Panc1 (cell line): Measurements from ENCODE around the gene SPATS2L. TPM values are rescaled to one million over a fixed set of nuclear protein-coding genes. Genes with fewer than 3 reads are reported as not detected.

ENCODE experiments used
- ATAC-seq: fragments of 200-7000 bp; cut with Tn5 transposase; 2 replicates; pipeline ENCODE4 v1.9.1; 2020; ENCODE audit warnings: mild to moderate bottlenecking, moderate library complexity
- BruUV-seq: library from RNA; stranded (reverse); fragments of 400-500 nt; replicated peaks from 2 replicates; lab custom pipeline; 2021; lab: Mats Ljungman, UMichigan
- CTCF ChIA-PET: fragments of 300-600 bp; sonication (Branson Sonifier 250); formaldehyde crosslinking; loops from one replicate; lab custom pipeline; 2022; ENCODE audit warnings: antibody characterized with exemption; lab: Charles Lee
- POLR2A ChIA-PET: fragments of 300-600 bp; sonication (Branson Sonifier 250); formaldehyde crosslinking; loops from one replicate; lab custom pipeline; 2022; ENCODE audit warnings: antibody characterized with exemption; lab: Charles Lee
- DNase-seq: peaks from one replicate; pipeline ENCODE4 v3.0.0-alpha.2; 2010; ENCODE audit warnings: low read depth, low spot score
- H3K27ac ChIP-seq: 2 replicates; pipeline ENCODE4 v1.5.1; 2011; ENCODE audit warnings: mild to moderate bottlenecking, low read length, inconsistent platforms
- H3K27me3 ChIP-seq: fragments of 200-500 bp; sonication (Bioruptor generic); 2 replicates; pipeline ENCODE4 v1.6.0; 2014; ENCODE audit warnings: low read length, inconsistent platforms; ENCODE audit not compliant: control insufficient read depth, insufficient read depth
- H3K36me3 ChIP-seq: fragments of 200-500 bp; sonication (Bioruptor generic); 2 replicates; pipeline ENCODE4 v1.5.1; 2014; ENCODE audit warnings: inconsistent platforms, mild to moderate bottlenecking, low read length, moderate library complexity; ENCODE audit not compliant: control insufficient read depth, insufficient read depth
- H3K4me1 ChIP-seq: 2 replicates; pipeline ENCODE4 v1.5.1; 2011; ENCODE audit warnings: inconsistent platforms, mild to moderate bottlenecking, low read length, moderate library complexity; ENCODE audit not compliant: control insufficient read depth, insufficient read depth
- H3K4me3 ChIP-seq, 2 experiments: 2 replicates each; pipeline ENCODE4 v1.5.1; 2011 to 2012; ENCODE audit warnings: low read depth in 2 of 2, low read length in 2 of 2, mild to moderate bottlenecking in 2 of 2, inconsistent platforms in 1 of 2, moderate library complexity in 1 of 2
- H3K9me3 ChIP-seq: fragments of 200-500 bp; sonication (Bioruptor generic); 2 replicates; pipeline ENCODE4 v1.5.1; 2014; ENCODE audit warnings: low read depth, mild to moderate bottlenecking, inconsistent platforms, low read length, moderate library complexity; ENCODE audit not compliant: control insufficient read depth, insufficient read depth
- POLR2AphosphoS5 ChIP-seq: IDR thresholded peaks from 2 replicates; pipeline ENCODE4 v1.6.1; 2012; ENCODE audit warnings: mild to moderate bottlenecking, low read depth, low read length, moderate library complexity
- SIN3A ChIP-seq: IDR thresholded peaks from 2 replicates; pipeline ENCODE4 v1.6.1; 2012; ENCODE audit warnings: low read depth, mild to moderate bottlenecking, low read length, moderate library complexity, borderline replicate concordance; ENCODE audit not compliant: insufficient read depth
- TCF7L2 ChIP-seq: IDR thresholded peaks from 2 replicates; pipeline ENCODE4 v1.6.1; 2011; ENCODE audit warnings: mild to moderate bottlenecking, low read depth, low read length, inconsistent platforms
- in situ Hi-C: cut with HindIII; loops from 2 replicates; pipeline ENCODE4 v1.10.0; 2016; ENCODE audit warnings: low sequenced_read_pairs, low pct_unique_long_range_greater_than_20kb
- intact Hi-C: fragments of 100-400 bp; cut with micrococcal nuclease; formaldehyde crosslinking; loops from one replicate; pipeline ENCODE4 v1.10.0; 2022; ENCODE audit not compliant: unreplicated experiment
- total RNA-seq: library from RNA; stranded (reverse); gene quantifications from one replicate; pipeline ENCODE4 v1.2.1, GENCODE V29; 2021; ENCODE audit not compliant: unreplicated experiment
- TF ChIP-seq, protein P1 (sequence below), 2 experiments: IDR thresholded peaks; 2 replicates each; pipeline ENCODE4 v1.6.1; 2011 to 2012; ENCODE audit warnings: low read depth in 2 of 2, control low read depth in 1 of 2, low read length in 1 of 2, mild to moderate bottlenecking in 1 of 2, moderate library complexity in 1 of 2; ENCODE audit not compliant: insufficient read depth in 1 of 2
- TF ChIP-seq, protein P2 (sequence below): fragments of 450-650 bp; IDR thresholded peaks from 2 replicates; pipeline ENCODE4 v1.5.1; 2017; ENCODE audit warnings: mild to moderate bottlenecking

The SPATS2L gene
- total RNA-seq, 1 experiment from 2014 or later = 282 TPM

DNA sequence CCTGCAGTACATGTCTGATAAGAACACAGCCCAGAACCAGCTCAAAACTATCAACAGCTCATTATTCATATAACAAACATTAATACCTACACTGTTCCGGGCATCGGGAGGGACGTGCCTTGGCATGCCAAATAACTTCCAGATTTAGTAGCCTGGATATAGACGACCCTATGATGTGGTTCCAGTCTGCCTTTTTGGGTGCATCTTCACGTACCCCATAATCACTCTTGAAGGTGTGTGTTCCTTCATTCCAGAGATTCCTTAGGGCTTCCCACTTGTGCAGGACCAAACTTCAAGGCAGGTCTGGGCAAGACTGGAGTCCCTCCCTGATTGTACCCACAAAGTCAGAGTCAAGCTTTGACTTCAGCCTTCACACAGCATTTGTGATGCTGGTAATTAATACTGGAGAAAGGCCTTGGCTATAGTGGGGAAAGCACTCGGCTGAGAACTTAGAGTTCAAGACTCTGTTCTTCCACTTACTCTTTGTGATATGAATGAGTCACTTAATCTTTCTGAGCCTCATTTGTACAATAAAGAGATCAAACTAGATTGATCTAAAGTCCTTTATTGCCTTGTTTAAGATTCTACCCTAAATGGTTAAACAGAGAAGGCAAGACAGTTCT is 27.7 kb upstream of the SPATS2L start:
- CTCF ChIA-PET = no interaction called here
- BruUV-seq = no TSS peak

DNA sequence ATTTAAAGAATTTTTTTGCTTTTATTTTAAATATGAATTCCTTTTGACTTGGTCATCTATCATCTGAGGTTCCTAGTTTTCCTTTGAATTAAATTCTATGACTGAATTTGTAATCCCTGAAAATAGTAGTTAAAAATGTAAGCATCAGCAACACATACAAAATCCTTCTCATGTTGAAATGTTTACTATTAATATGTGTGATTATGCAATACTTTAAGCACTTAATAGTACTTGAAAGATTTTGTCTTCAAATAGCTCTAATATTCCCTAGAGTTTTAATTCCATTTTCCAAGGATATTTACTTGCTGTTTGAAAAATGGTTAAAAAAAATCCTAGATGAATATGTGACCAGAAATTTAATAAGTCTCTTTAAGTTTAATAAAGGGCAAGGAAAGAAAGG is 26.6 kb upstream of the SPATS2L start:
- POLR2A ChIA-PET = no interaction called here
- ATAC-seq (no peak), DNase-seq (no peak)
- H3K27ac ChIP-seq = no peak overlapping the region
- H3K9me3 ChIP-seq = no peaks in the 10 kb centered on the region
- H3K36me3 ChIP-seq = no peaks in the 10 kb centered on the region
- H3K27me3 ChIP-seq = no peaks in the 10 kb centered on the region
- no peak for TF ChIP-seq TCF7L2
- TF ChIP-seq, protein P1, sequence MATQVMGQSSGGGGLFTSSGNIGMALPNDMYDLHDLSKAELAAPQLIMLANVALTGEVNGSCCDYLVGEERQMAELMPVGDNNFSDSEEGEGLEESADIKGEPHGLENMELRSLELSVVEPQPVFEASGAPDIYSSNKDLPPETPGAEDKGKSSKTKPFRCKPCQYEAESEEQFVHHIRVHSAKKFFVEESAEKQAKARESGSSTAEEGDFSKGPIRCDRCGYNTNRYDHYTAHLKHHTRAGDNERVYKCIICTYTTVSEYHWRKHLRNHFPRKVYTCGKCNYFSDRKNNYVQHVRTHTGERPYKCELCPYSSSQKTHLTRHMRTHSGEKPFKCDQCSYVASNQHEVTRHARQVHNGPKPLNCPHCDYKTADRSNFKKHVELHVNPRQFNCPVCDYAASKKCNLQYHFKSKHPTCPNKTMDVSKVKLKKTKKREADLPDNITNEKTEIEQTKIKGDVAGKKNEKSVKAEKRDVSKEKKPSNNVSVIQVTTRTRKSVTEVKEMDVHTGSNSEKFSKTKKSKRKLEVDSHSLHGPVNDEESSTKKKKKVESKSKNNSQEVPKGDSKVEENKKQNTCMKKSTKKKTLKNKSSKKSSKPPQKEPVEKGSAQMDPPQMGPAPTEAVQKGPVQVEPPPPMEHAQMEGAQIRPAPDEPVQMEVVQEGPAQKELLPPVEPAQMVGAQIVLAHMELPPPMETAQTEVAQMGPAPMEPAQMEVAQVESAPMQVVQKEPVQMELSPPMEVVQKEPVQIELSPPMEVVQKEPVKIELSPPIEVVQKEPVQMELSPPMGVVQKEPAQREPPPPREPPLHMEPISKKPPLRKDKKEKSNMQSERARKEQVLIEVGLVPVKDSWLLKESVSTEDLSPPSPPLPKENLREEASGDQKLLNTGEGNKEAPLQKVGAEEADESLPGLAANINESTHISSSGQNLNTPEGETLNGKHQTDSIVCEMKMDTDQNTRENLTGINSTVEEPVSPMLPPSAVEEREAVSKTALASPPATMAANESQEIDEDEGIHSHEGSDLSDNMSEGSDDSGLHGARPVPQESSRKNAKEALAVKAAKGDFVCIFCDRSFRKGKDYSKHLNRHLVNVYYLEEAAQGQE (IDR thresholded peaks at IDR 0.05; ENCODE audit: insufficient read depth in 1 of 2, low read depth in 2 of 2, low read length in 1 of 2) = no peak
- in situ Hi-C loops = no loop called here
- CTCF ChIA-PET = no interaction called here
- intact Hi-C loops = no loop called here
- H3K4me1 ChIP-seq = no peaks in the 10 kb centered on the region
- no TSS peak for BruUV-seq
- no peak overlapping the region for H3K4me3 ChIP-seq

More for the DNA sequence above, 27.7 kb upstream of the SPATS2L start:
- intact Hi-C loops (no loop called here), in situ Hi-C loops (no loop called here)
- no peaks in the 10 kb centered on the region for H3K9me3 ChIP-seq
- TF ChIP-seq, protein P1 (IDR thresholded peaks at IDR 0.05; ENCODE audit: insufficient read depth in 1 of 2, low read depth in 2 of 2, low read length in 1 of 2) = no peak
- no peak for TF ChIP-seq TCF7L2
- no peak for TF ChIP-seq SIN3A
- TF ChIP-seq, protein P2, sequence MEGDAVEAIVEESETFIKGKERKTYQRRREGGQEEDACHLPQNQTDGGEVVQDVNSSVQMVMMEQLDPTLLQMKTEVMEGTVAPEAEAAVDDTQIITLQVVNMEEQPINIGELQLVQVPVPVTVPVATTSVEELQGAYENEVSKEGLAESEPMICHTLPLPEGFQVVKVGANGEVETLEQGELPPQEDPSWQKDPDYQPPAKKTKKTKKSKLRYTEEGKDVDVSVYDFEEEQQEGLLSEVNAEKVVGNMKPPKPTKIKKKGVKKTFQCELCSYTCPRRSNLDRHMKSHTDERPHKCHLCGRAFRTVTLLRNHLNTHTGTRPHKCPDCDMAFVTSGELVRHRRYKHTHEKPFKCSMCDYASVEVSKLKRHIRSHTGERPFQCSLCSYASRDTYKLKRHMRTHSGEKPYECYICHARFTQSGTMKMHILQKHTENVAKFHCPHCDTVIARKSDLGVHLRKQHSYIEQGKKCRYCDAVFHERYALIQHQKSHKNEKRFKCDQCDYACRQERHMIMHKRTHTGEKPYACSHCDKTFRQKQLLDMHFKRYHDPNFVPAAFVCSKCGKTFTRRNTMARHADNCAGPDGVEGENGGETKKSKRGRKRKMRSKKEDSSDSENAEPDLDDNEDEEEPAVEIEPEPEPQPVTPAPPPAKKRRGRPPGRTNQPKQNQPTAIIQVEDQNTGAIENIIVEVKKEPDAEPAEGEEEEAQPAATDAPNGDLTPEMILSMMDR = no peak
- TF ChIP-seq POLR2AphosphoS5 = no peak
- no peaks in the 10 kb centered on the region for H3K27me3 ChIP-seq
- no peak overlapping the region for H3K27ac ChIP-seq
- POLR2A ChIA-PET = no interaction called here
- H3K4me1 ChIP-seq = no peaks in the 10 kb centered on the region
- H3K36me3 ChIP-seq = no peaks in the 10 kb centered on the region
- DNase-seq (no peak), ATAC-seq (no peak)
- H3K4me3 ChIP-seq = no peak overlapping the region
